ENCODE results near the gene SELENOP. TPM values are rescaled to one million over a fixed set of nuclear protein-coding genes. Genes with fewer than 3 reads are reported as not detected.

The SELENOP gene
- total and polyA plus RNA-seq, 2 of the 13 experiments (the other 11 are each of a cell fraction or from before 2014, with no cell fraction given), result 1,895 to 2,083 TPM

GRCh38 chr5:42854795-42855194 lies 43.1 kb upstream of the SELENOP start (continued):
- TF ChIP-seq EP300 (IDR thresholded peaks at IDR 0.05; ENCODE audit: low read depth in 2 of 2, low read length in 2 of 2), result peak in 1 of 2 experiments; percentile 67; a peak in 2 of 4 replicates
- TF ChIP-seq EP300 (CRISPR knock-in tag; IDR thresholded peaks at IDR 0.05; ENCODE audit: borderline replicate concordance), result no peak
- 0 out of 2 replicates have a peak, but pooled peaks have one; percentile 21 for TF ChIP-seq ARID3A (IDR thresholded peaks at IDR 0.05; ENCODE audit: low read depth, low read length)
- no peak for TF ChIP-seq SP1 (IDR thresholded peaks at IDR 0.05)
- no peak for TF ChIP-seq SP1 (CRISPR knock-in tag; IDR thresholded peaks at IDR 0.05)
- TF ChIP-seq ZKSCAN8 (CRISPR knock-in tag; IDR thresholded peaks at IDR 0.05; ENCODE audit: borderline replicate concordance), result no peak
- TF ChIP-seq, protein P1, sequence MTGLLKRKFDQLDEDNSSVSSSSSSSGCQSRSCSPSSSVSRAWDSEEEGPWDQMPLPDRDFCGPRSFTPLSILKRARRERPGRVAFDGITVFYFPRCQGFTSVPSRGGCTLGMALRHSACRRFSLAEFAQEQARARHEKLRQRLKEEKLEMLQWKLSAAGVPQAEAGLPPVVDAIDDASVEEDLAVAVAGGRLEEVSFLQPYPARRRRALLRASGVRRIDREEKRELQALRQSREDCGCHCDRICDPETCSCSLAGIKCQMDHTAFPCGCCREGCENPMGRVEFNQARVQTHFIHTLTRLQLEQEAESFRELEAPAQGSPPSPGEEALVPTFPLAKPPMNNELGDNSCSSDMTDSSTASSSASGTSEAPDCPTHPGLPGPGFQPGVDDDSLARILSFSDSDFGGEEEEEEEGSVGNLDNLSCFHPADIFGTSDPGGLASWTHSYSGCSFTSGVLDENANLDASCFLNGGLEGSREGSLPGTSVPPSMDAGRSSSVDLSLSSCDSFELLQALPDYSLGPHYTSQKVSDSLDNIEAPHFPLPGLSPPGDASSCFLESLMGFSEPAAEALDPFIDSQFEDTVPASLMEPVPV (CRISPR knock-in tag; IDR thresholded peaks at IDR 0.05), result no peak
- TF ChIP-seq HDAC1 (CRISPR knock-in tag; IDR thresholded peaks at IDR 0.05), result 0 out of 2 replicates have a peak, but pooled peaks have one; percentile 23
- no peak for TF ChIP-seq MED8 (CRISPR knock-in tag; IDR thresholded peaks at IDR 0.05; ENCODE audit: insufficient replicate concordance)
- TF ChIP-seq MEIS2 (CRISPR knock-in tag; IDR thresholded peaks at IDR 0.05), result no peak
- TF ChIP-seq MEIS1 (CRISPR knock-in tag; IDR thresholded peaks at IDR 0.05; ENCODE audit: borderline replicate concordance), result no peak
- TF ChIP-seq MED1 (CRISPR knock-in tag; IDR thresholded peaks at IDR 0.05), result peak; percentile 56
- no peak for TF ChIP-seq ZNF562 (CRISPR knock-in tag; IDR thresholded peaks at IDR 0.05; ENCODE audit: borderline replicate concordance)
- TF ChIP-seq JDP2 (CRISPR knock-in tag; IDR thresholded peaks at IDR 0.05; ENCODE audit: borderline replicate concordance), result no peak
- no peak for TF ChIP-seq CREBL2 (CRISPR knock-in tag; IDR thresholded peaks at IDR 0.05; ENCODE audit: borderline replicate concordance)
- no peak for TF ChIP-seq SALL2 (CRISPR knock-in tag; IDR thresholded peaks at IDR 0.05)
- no peak for TF ChIP-seq HCFC1 (IDR thresholded peaks at IDR 0.05; ENCODE audit: low read depth, low read length)
- no peak for TF ChIP-seq ZNF740 (CRISPR knock-in tag; IDR thresholded peaks at IDR 0.05)
- TF ChIP-seq ZNF160 (CRISPR knock-in tag; IDR thresholded peaks at IDR 0.05), result no peak
- TF ChIP-seq RFX5 (IDR thresholded peaks at IDR 0.05; ENCODE audit: low read depth, low read length), result no peak
- no peak for TF ChIP-seq ZNF20 (CRISPR knock-in tag; IDR thresholded peaks at IDR 0.05)
- TF ChIP-seq ZMAT3 (CRISPR knock-in tag; conservative IDR thresholded peaks at IDR 0.05), result no peak
- TF ChIP-seq, protein P2, sequence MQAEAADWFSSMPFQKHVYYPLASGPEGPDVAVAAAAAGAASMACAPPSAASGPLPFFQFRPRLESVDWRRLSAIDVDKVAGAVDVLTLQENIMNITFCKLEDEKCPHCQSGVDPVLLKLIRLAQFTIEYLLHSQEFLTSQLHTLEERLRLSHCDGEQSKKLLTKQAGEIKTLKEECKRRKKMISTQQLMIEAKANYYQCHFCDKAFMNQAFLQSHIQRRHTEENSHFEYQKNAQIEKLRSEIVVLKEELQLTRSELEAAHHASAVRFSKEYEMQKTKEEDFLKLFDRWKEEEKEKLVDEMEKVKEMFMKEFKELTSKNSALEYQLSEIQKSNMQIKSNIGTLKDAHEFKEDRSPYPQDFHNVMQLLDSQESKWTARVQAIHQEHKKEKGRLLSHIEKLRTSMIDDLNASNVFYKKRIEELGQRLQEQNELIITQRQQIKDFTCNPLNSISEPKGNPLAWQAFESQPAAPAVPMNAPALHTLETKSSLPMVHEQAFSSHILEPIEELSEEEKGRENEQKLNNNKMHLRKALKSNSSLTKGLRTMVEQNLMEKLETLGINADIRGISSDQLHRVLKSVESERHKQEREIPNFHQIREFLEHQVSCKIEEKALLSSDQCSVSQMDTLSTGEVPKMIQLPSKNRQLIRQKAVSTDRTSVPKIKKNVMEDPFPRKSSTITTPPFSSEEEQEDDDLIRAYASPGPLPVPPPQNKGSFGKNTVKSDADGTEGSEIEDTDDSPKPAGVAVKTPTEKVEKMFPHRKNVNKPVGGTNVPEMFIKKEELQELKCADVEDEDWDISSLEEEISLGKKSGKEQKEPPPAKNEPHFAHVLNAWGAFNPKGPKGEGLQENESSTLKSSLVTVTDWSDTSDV (CRISPR knock-in tag; IDR thresholded peaks at IDR 0.05), result no peak
- no peak for TF ChIP-seq TP53 (CRISPR knock-in tag; conservative IDR thresholded peaks at IDR 0.05)
- no peak for TF ChIP-seq SRSF9 (IDR thresholded peaks at IDR 0.05; ENCODE audit: borderline replicate concordance, insufficient read depth, low read depth, low read length, poor library complexity, severe bottlenecking)
- TF ChIP-seq ZNF253 (CRISPR knock-in tag; IDR thresholded peaks at IDR 0.05; ENCODE audit: borderline replicate concordance), result no peak
